SK-N-SH treated with all-trans-retinoic acid at 6 μM for 48 hours (cell line): ENCODE data around the gene CCDC117.
"Not testable (repeated sequence)": the region's sequence is repeated elsewhere in the genome, so short reads cannot be mapped to it uniquely, and the experiment has no call there.

Experiments used
- ATAC-seq: fragments of 200-7000 bp; cut with Tn5 transposase; 3 replicates; pipeline ENCODE4 v1.9.1; 2020; ENCODE audit warnings: mild to moderate bottlenecking, moderate library complexity
- ARNTL ChIP-seq: fragments of 450-650 bp; formaldehyde crosslinking; IDR thresholded peaks from 2 replicates; pipeline ENCODE4 v1.5.0; 2020; ENCODE audit warnings: low read depth, mild to moderate bottlenecking, moderate library complexity, borderline replicate concordance
- BACH2 ChIP-seq: fragments of 250-450 bp; sonication (Bioruptor Pico); IDR thresholded peaks from 2 replicates; pipeline ENCODE4 v1.9.0; 2021; ENCODE audit warnings: mild to moderate bottlenecking, borderline replicate concordance
- CREB5 ChIP-seq: fragments of 250-450 bp; sonication (Bioruptor Pico); IDR thresholded peaks from 2 replicates; pipeline ENCODE4 v1.5.1; 2020; ENCODE audit warnings: low read depth, mild to moderate bottlenecking, moderate library complexity
- CSDC2 ChIP-seq: fragments of 250-450 bp; sonication (Bioruptor Pico); IDR thresholded peaks from 2 replicates; pipeline ENCODE4 v1.5.0; 2020; ENCODE audit warnings: mild to moderate bottlenecking, moderate library complexity
- CSRNP3 ChIP-seq: fragments of 250-450 bp; sonication (Bioruptor Pico); IDR thresholded peaks from 2 replicates; pipeline ENCODE4 v1.5.1; 2021; ENCODE audit warnings: mild to moderate bottlenecking, moderate library complexity
- ESRRG ChIP-seq: fragments of 250-450 bp; sonication (Bioruptor Pico); IDR thresholded peaks from 2 replicates; pipeline ENCODE4 v1.6.1; 2021; ENCODE audit warnings: mild to moderate bottlenecking
- GLIS3 ChIP-seq: fragments of 250-450 bp; sonication (Bioruptor Pico); IDR thresholded peaks from 2 replicates; pipeline ENCODE4 v1.5.0; 2020; ENCODE audit warnings: mild to moderate bottlenecking, moderate library complexity
- ISL1 ChIP-seq: fragments of 250-450 bp; sonication (Bioruptor Pico); IDR thresholded peaks from 2 replicates; pipeline ENCODE4 v2.1.2; 2022; ENCODE audit warnings: mild to moderate bottlenecking, moderate library complexity
- OSR1 ChIP-seq: fragments of 250-450 bp; sonication (Bioruptor Pico); IDR thresholded peaks from 2 replicates; pipeline ENCODE4 v1.8.0; 2022; ENCODE audit warnings: moderate library complexity, mild to moderate bottlenecking, inconsistent platforms
- PATZ1 ChIP-seq: fragments of 250-450 bp; sonication (Bioruptor Pico); IDR thresholded peaks from 2 replicates; pipeline ENCODE4 v1.8.0; 2020; ENCODE audit warnings: mild to moderate bottlenecking, moderate library complexity, borderline replicate concordance
- POU6F1 ChIP-seq: fragments of 250-450 bp; sonication (Bioruptor Pico); IDR thresholded peaks from 2 replicates; pipeline ENCODE4 v1.8.0; 2021; ENCODE audit warnings: low read depth, mild to moderate bottlenecking, moderate library complexity, borderline replicate concordance
- PPARA ChIP-seq: fragments of 250-450 bp; sonication (Bioruptor Pico); IDR thresholded peaks from 2 replicates; pipeline ENCODE4 v1.5.0; 2020; ENCODE audit warnings: mild to moderate bottlenecking, borderline replicate concordance
- RARB ChIP-seq: fragments of 250-450 bp; sonication (Bioruptor Pico); IDR thresholded peaks from 2 replicates; pipeline ENCODE4 v1.8.0; 2021; ENCODE audit warnings: mild to moderate bottlenecking, moderate library complexity
- SNAI2 ChIP-seq: fragments of 250-450 bp; sonication (Bioruptor Pico); IDR thresholded peaks from 2 replicates; pipeline ENCODE4 v1.5.0; 2020; ENCODE audit warnings: mild to moderate bottlenecking, moderate library complexity
- TCF4 ChIP-seq: fragments of 250-450 bp; sonication (Bioruptor Pico); IDR thresholded peaks from 2 replicates; pipeline ENCODE4 v1.8.0; 2021; ENCODE audit warnings: mild to moderate bottlenecking, moderate library complexity, borderline replicate concordance
- TOX ChIP-seq: fragments of 250-450 bp; sonication (Bioruptor Pico); IDR thresholded peaks from 2 replicates; pipeline ENCODE4 v1.8.0; 2021; ENCODE audit warnings: mild to moderate bottlenecking, moderate library complexity, borderline replicate concordance
- TSHZ2 ChIP-seq: fragments of 250-450 bp; sonication (Bioruptor Pico); IDR thresholded peaks from 2 replicates; pipeline ENCODE4 v1.5.0; 2020; ENCODE audit warnings: mild to moderate bottlenecking, moderate library complexity
- ZC3H10 ChIP-seq: fragments of 250-450 bp; sonication (Bioruptor Pico); IDR thresholded peaks from 2 replicates; pipeline ENCODE4 v1.5.1; 2021; ENCODE audit warnings: mild to moderate bottlenecking, moderate library complexity
- ZFP3 ChIP-seq: fragments of 250-450 bp; sonication (Bioruptor Pico); IDR thresholded peaks from 2 replicates; pipeline ENCODE4 v1.5.0; 2020; ENCODE audit warnings: mild to moderate bottlenecking, moderate library complexity
- ZFP30 ChIP-seq: fragments of 450-650 bp; formaldehyde crosslinking; IDR thresholded peaks from 2 replicates; pipeline ENCODE4 v1.5.0; 2022; ENCODE audit warnings: mild to moderate bottlenecking, moderate library complexity
- ZNF565 ChIP-seq: fragments of 450-650 bp; formaldehyde crosslinking; conservative IDR thresholded peaks from 2 replicates; pipeline ENCODE4 v1.5.0; 2020; ENCODE audit warnings: low read depth, mild to moderate bottlenecking, moderate library complexity
- ZNF70 ChIP-seq: fragments of 450-650 bp; formaldehyde crosslinking; IDR thresholded peaks from 2 replicates; pipeline ENCODE4 v1.5.0; 2020; ENCODE audit warnings: mild to moderate bottlenecking, moderate library complexity
- ZNF8 ChIP-seq: fragments of 450-650 bp; formaldehyde crosslinking; IDR thresholded peaks from 2 replicates; pipeline ENCODE4 v1.5.0; 2020; ENCODE audit warnings: mild to moderate bottlenecking, moderate library complexity

CCDC117 gene

GRCh38 chr22:28759861-28760560 lies 12.5 kb upstream of the CCDC117 start:
- no peak for ATAC-seq
- TF ChIP-seq ISL1 (CRISPR knock-in tag) (no peak), ZNF565 (no peak), ARNTL (CRISPR knock-in tag) (no peak), ZFP30 (CRISPR knock-in tag) (no peak), OSR1 (CRISPR knock-in tag) (no peak), RARB (CRISPR knock-in tag) (no peak), ZNF70 (CRISPR knock-in tag) (no peak), ZFP3 (no peak), PATZ1 (CRISPR knock-in tag) (no peak), PPARA (CRISPR knock-in tag) (no peak), TCF4 (no peak), ESRRG (CRISPR knock-in tag) (no peak), CSRNP3 (no peak), BACH2 (CRISPR knock-in tag) (no peak)

- no peak for TF ChIP-seq ISL1 (CRISPR knock-in tag)
- no peak for TF ChIP-seq ZNF8 (CRISPR knock-in tag)
- no peak for ATAC-seq
Observed at GRCh38 chr22:28761449-28761755, 11.1 kb upstream of the CCDC117 start.

- ATAC-seq: not testable (repeated sequence)
Observed at GRCh38 chr22:28762000-28762399, 10.5 kb upstream of the CCDC117 start.

GRCh38 chr22:28766628-28767027 lies 5.9 kb upstream of the CCDC117 start:
- TF ChIP-seq TCF4 (no peak), GLIS3 (no peak), CSRNP3 (no peak), ZC3H10 (no peak), TSHZ2 (no peak), CSDC2 (CRISPR knock-in tag) (no peak), ZFP30 (CRISPR knock-in tag) (no peak), ESRRG (CRISPR knock-in tag) (no peak), ARNTL (CRISPR knock-in tag) (no peak), ZNF70 (CRISPR knock-in tag) (no peak), CREB5 (no peak), ZNF8 (CRISPR knock-in tag) (no peak), POU6F1 (no peak), TOX (CRISPR knock-in tag) (no peak), OSR1 (CRISPR knock-in tag) (no peak), SNAI2 (no peak), PATZ1 (CRISPR knock-in tag) (no peak), BACH2 (CRISPR knock-in tag) (no peak), ZNF565 (no peak), ZFP3 (no peak)
- no peak for ATAC-seq
